ENCODE results near the gene PITPNM3.

The PITPNM3 gene

DNA sequence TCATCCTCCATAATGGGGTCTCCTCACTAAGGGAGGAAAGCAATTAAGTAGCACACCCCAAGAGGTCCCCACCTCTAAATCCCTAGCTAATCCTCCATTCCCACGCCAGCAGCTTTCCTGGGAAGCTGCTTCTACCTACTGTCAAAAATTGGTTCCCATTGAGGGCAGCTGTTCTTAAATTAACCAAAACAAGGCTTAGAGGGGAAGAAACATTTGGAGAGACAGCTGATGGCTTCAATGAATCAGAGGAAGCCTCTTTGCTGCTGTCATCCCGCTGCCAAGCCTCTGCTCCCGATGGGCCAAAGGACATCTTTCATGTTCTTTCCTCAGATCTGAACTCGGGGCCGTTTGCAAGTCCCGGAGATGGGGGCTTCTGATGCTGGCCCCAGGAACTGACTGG is 148.1 kb downstream of the PITPNM3 start:
- in situ Hi-C loops (cut with MboI; ENCODE audit: low pct_unique_long_range_greater_than_20kb, low sequenced_read_pairs) = loop anchor here (25.0 kb wide), 1 partner anchor 821 kb away; the partner anchor contains the start of gene NLRP1

DNA sequence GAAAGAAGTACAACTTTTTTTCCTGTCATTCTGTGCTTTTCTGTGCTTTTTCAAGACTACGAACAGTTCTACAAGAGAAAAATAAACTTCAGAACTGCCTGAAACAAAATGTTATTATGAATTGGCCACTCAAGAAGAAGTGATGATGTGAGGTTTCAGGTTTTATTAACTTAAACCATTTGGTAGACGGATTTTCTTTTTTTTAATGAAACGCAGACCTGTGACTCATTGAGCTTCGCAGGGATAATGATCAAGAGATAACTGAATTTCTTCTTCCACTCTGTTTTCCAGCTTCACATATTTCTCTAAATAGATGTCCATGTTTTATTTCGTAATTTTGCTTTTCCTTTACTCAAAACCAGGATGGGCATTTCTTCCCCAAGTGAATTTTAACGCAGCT is 154.1 kb downstream of the PITPNM3 start:
- in situ Hi-C loops (cut with MboI; ENCODE audit: low pct_unique_long_range_greater_than_20kb, low sequenced_read_pairs) = loop anchor here (25.0 kb wide), 1 partner anchor 815 kb away; the partner anchor contains the start of gene NLRP1
- DNase-seq = no peak

More for the DNA sequence above, 148.1 kb downstream of the PITPNM3 start:
- DNase-seq = no peak

Data from KBM-7 (cell line).